Keratinocyte (primary cell): ENCODE results near the gene BHMT2. TPM values are rescaled to one million over a fixed set of nuclear protein-coding genes. Genes with fewer than 3 reads are reported as not detected.

Experiments used
- DNase-seq: peaks from one replicate; pipeline ENCODE4 v3.0.0-alpha.2; 2011; ENCODE audit warnings: low read depth, missing footprints, low spot score
- FAIRE-seq: peaks from 2 replicates; lab custom pipeline; 2011; peaks lifted over from hg19 to GRCh38; lab: Jason Lieb, UNC
- H2AFZ ChIP-seq: 2 replicates; pipeline ENCODE4 v1.6.0; 2012; ENCODE audit warnings: low read length, control low read depth, inconsistent platforms; ENCODE audit not compliant: control insufficient read depth
- H3K27ac ChIP-seq: 2 replicates; pipeline ENCODE4 v1.5.1; 2011; ENCODE audit warnings: low read length; ENCODE audit not compliant: control insufficient read depth, insufficient read depth
- H3K27me3 ChIP-seq: 3 replicates; pipeline ENCODE4 v1.6.0; 2011; ENCODE audit warnings: low read length; ENCODE audit not compliant: control insufficient read depth, insufficient read depth; ENCODE audit errors: extremely low read depth
- H3K36me3 ChIP-seq, 2 experiments: 2 replicates in 1 of 2; 3 replicates in 1 of 2; pipeline ENCODE4 v1.5.1; 2011; ENCODE audit warnings: low read length in 2 of 2, mild to moderate bottlenecking in 1 of 2; ENCODE audit not compliant: control insufficient read depth in 2 of 2, insufficient read depth in 2 of 2; ENCODE audit errors: extremely low read depth in 1 of 2
- H3K4me1 ChIP-seq: 3 replicates; pipeline ENCODE4 v1.5.1; 2011; ENCODE audit warnings: low read length; ENCODE audit not compliant: control insufficient read depth, insufficient read depth; ENCODE audit errors: extremely low read depth
- H3K4me2 ChIP-seq: 3 replicates; pipeline ENCODE4 v1.6.0; 2011; ENCODE audit warnings: low read depth, low read length; ENCODE audit not compliant: control insufficient read depth, insufficient read depth; ENCODE audit errors: extremely low read depth
- H3K4me3 ChIP-seq, 3 experiments: fragments of 200-600 bp in 1 of 3; sonication (generic) in 1 of 3; 2 replicates in 2 of 3; 3 replicates in 1 of 3; pipeline ENCODE4 v1.5.1; 2011 to 2016; ENCODE audit warnings: low read length in 3 of 3, mild to moderate bottlenecking in 3 of 3, control low read depth in 2 of 3, inconsistent platforms in 1 of 3, low read depth in 1 of 3, mixed read lengths in 1 of 3, mixed run types in 1 of 3, moderate library complexity in 1 of 3; ENCODE audit not compliant: control insufficient read depth in 2 of 3, insufficient read depth in 2 of 3; ENCODE audit errors: extremely low read depth in 1 of 3
- H3K79me2 ChIP-seq: 2 replicates; pipeline ENCODE4 v1.6.0; 2012; ENCODE audit warnings: low read length; ENCODE audit not compliant: control insufficient read depth, insufficient read depth
- H3K9ac ChIP-seq: 3 replicates; pipeline ENCODE4 v1.6.0; 2011; ENCODE audit warnings: low read length; ENCODE audit not compliant: control insufficient read depth, insufficient read depth; ENCODE audit errors: extremely low read depth
- H3K9me1 ChIP-seq: 3 replicates; pipeline ENCODE4 v1.6.0; 2011; ENCODE audit warnings: low read length; ENCODE audit not compliant: control insufficient read depth, insufficient read depth; ENCODE audit errors: extremely low read depth
- H3K9me3 ChIP-seq: 2 replicates; pipeline ENCODE4 v1.5.1; 2012; ENCODE audit warnings: low read depth, low read length; ENCODE audit not compliant: control insufficient read depth
- H4K20me1 ChIP-seq: 3 replicates; pipeline ENCODE4 v1.6.0; 2011; ENCODE audit warnings: low read length; ENCODE audit not compliant: control insufficient read depth, insufficient read depth; ENCODE audit errors: extremely low read depth
- CTCF ChIP-seq, 3 experiments: IDR thresholded peaks in 1 of 3; conservative IDR thresholded peaks in 1 of 3; optimal IDR thresholded peaks in 1 of 3; 2 replicates in 2 of 3; 3 replicates in 1 of 3; pipeline versions ENCODE3 to v1.5.1; 2011; ENCODE audit warnings: low read length in 3 of 3, mild to moderate bottlenecking in 3 of 3, moderate library complexity in 2 of 3, control low read depth in 1 of 3, inconsistent platforms in 1 of 3; ENCODE audit not compliant: insufficient read depth in 2 of 3; ENCODE audit errors: extremely low read depth in 1 of 3
- EZH2 ChIP-seq: IDR thresholded peaks from one replicate; pipeline ENCODE4 v1.6.1; 2012; ENCODE audit warnings: inconsistent platforms, mild to moderate bottlenecking, low read length, moderate library complexity
- dilution Hi-C: fragments of 300-500 bp; cut with MboI; formaldehyde crosslinking; loops from one replicate; pipeline ENCODE4 v1.7.0; 2020; ENCODE audit warnings: low sequenced_read_pairs; ENCODE audit not compliant: extremely low pct_ligation_motif_present
- polyA plus RNA-seq, 5 experiments: library from polyadenylated mRNA; depleted of rRNA in 3 of 5; stranded (reverse) in 3 of 5; stranded (forward) in 1 of 5; unstranded in 1 of 5; fragments of >200 nt; gene quantifications; 1 replicate in 1 of 5; 2 replicates in 3 of 5; 3 replicates in 1 of 5; pipeline versions ENCODE4 v1.2.1 to v1.2.3, GENCODE V29; 2011 to 2012; ENCODE audit warnings: missing spikeins in 2 of 5, low read depth in 1 of 5, low replicate concordance in 1 of 5

BHMT2 gene
- polyA plus RNA-seq, 1 donor (not counting 4 experiments of a cell fraction or from before 2014, with no cell fraction given), result not detected

- Histone ChIP-seq H3K4me1 (peaks cover 4% of the 10 kb centered on the region), H3K27me3 (peaks cover 10% of the 10 kb centered on the region), H3K4me2 (no peak overlapping the region), H3K9me1 (no peaks in the 10 kb centered on the region), H3K27ac (no peak overlapping the region), H3K4me3 (no peak overlapping the region), H3K79me2 (no peaks in the 10 kb centered on the region), H2AFZ (no peak overlapping the region), H3K9ac (no peak overlapping the region), H4K20me1 (no peaks in the 10 kb centered on the region), H3K9me3 (no peaks in the 10 kb centered on the region), H3K36me3 (no peaks in the 10 kb centered on the region)
- FAIRE-seq (no peak), DNase-seq (no peak)
- TF ChIP-seq EZH2 (no peak), CTCF (optimal IDR thresholded peaks at IDR 0.05 in 1 of 3, IDR thresholded peaks at IDR 0.05 in 1 of 3, conservative IDR thresholded peaks at IDR 0.05 in 1 of 3; ENCODE audit: extremely low read depth in 1 of 3, insufficient read depth in 2 of 3, low read length in 3 of 3) (no peak)
- dilution Hi-C loops, result no loop called here
Observed at GRCh38 chr5:79021753-79022152, 47.8 kb upstream of the BHMT2 start.

DNA sequence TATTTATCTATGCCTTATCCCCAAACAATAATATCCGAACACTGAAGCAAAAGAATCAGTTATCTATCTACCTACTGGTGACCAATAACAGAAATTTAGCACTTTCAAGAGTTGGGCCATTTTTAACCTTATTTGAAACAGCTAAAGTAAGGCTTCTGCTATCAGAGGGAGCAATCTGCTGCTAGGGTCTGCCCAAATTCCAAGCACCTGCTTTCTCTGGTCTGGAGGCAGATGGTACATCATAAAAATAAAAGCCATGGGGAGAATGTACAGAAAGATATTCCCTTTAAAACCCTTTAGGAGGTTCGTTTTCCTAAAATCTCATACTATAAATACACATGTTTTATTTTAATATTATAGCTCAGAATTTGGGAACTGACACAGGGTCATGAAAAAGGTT lies 46.8 kb upstream of the BHMT2 start:
- no peak for TF ChIP-seq EZH2
- TF ChIP-seq CTCF (optimal IDR thresholded peaks at IDR 0.05 in 1 of 3, IDR thresholded peaks at IDR 0.05 in 1 of 3, conservative IDR thresholded peaks at IDR 0.05 in 1 of 3; ENCODE audit: extremely low read depth in 1 of 3, insufficient read depth in 2 of 3, low read length in 3 of 3), result no peak
- H3K9me1 ChIP-seq, result no peaks in the 10 kb centered on the region
- no peak for DNase-seq
- no peak for FAIRE-seq
- peaks cover 4% of the 10 kb centered on the region for H3K4me1 ChIP-seq
- H3K36me3 ChIP-seq, result no peaks in the 10 kb centered on the region
- no peak overlapping the region for H2AFZ ChIP-seq
- no peak overlapping the region for H3K4me2 ChIP-seq
- H3K27ac ChIP-seq, result no peak overlapping the region
- H3K4me3 ChIP-seq, result no peak overlapping the region
- H3K9me3 ChIP-seq, result no peaks in the 10 kb centered on the region
- H3K27me3 ChIP-seq, result peaks cover 10% of the 10 kb centered on the region
- dilution Hi-C loops, result no loop called here
- H3K9ac ChIP-seq, result no peak overlapping the region
- no peaks in the 10 kb centered on the region for H4K20me1 ChIP-seq
- H3K79me2 ChIP-seq, result no peaks in the 10 kb centered on the region
